Peyer's patch (tissue), 4 donors: ENCODE measurements around the gene BTG1. TPM values are rescaled to one million over a fixed set of nuclear protein-coding genes. Genes with fewer than 3 reads are reported as not detected.
"Not testable (repeated sequence)": the region's sequence is repeated elsewhere in the genome, so short reads cannot be mapped to it uniquely, and the experiment has no call there.

ENCODE experiments used
- DNase-seq, 3 donors: peaks; one replicate each; pipeline ENCODE4 v3.0.0-alpha.2; 2017 to 2019
- H3K27ac ChIP-seq, 4 donors: fragments of 200-600 bp; sonication (generic); one replicate each; pipeline ENCODE4 v1.5.1; 2016 to 2019
- H3K27me3 ChIP-seq, 2 donors: fragments of 200-600 bp; sonication (generic); one replicate each; pipeline ENCODE4 v1.5.1; 2019
- H3K36me3 ChIP-seq, 3 donors: fragments of 200-600 bp; sonication (generic); one replicate each; pipeline ENCODE4 v1.5.1; 2016 to 2019
- H3K4me1 ChIP-seq, 4 donors: fragments of 200-600 bp; sonication (generic); one replicate each; pipeline ENCODE4 v1.5.1; 2016 to 2019
- H3K4me3 ChIP-seq, 4 donors: fragments of 200-600 bp; sonication (generic); 1 replicate in 3 of 4; 2 replicates in 1 of 4; pipeline ENCODE4 v1.5.1; 2016 to 2019; ENCODE audit warnings: mild to moderate bottlenecking in 1 of 4
- H3K9me3 ChIP-seq, 4 donors: fragments of 200-600 bp; sonication (generic); one replicate each; pipeline ENCODE4 v1.5.1; 2016 to 2019; ENCODE audit warnings: mild to moderate bottlenecking in 1 of 4
- CTCF ChIP-seq, 6 experiments: fragments of 450-650 bp in 4 of 6; fragments of 200-600 bp in 2 of 6; sonication (generic) in 1 of 6; IDR thresholded peaks; one replicate each; pipeline ENCODE4 v1.5.1; 2017 to 2019; ENCODE audit warnings: antibody characterized with exemption in 6 of 6, mild to moderate bottlenecking in 3 of 6, moderate library complexity in 1 of 6
- POLR2A ChIP-seq, 2 donors: fragments of 450-650 bp; IDR thresholded peaks; one replicate each; pipeline ENCODE4 v1.5.1; 2017; ENCODE audit warnings: antibody characterized with exemption in 2 of 2, mild to moderate bottlenecking in 2 of 2, moderate library complexity in 2 of 2
- total RNA-seq, 4 donors: library from RNA; depleted of rRNA; stranded (reverse); fragments of >200 nt; gene quantifications; one replicate each; pipeline ENCODE4 v1.1.0, GENCODE V29; 2016

The BTG1 gene
- total RNA-seq, 4 donors from 2014 or later: 49.2 to 111 (median 69.2) TPM

- no peaks in the 10 kb centered on the region for H3K27me3 ChIP-seq
- TF ChIP-seq CTCF (IDR thresholded peaks at IDR 0.05) (no peak), POLR2A (IDR thresholded peaks at IDR 0.05) (no peak)
- peak overlapping the region; percentile 62 to 96 (median 88) for H3K4me3 ChIP-seq
- H3K27ac ChIP-seq: peak overlapping the region; percentile 96 to 99 (median 98)
- DNase-seq: no peak
- H3K4me1 ChIP-seq: peaks cover 0 to 58% (median 14%) of the 10 kb centered on the region in 4 donors
- H3K36me3 ChIP-seq: peaks cover 0 to 12% (median 0%) of the 10 kb centered on the region in 3 donors
- H3K9me3 ChIP-seq: no peaks in the 10 kb centered on the region
These were observed 7.5 kb downstream of the BTG1 start for GRCh38 chr12:92138144-92138543.

DNA sequence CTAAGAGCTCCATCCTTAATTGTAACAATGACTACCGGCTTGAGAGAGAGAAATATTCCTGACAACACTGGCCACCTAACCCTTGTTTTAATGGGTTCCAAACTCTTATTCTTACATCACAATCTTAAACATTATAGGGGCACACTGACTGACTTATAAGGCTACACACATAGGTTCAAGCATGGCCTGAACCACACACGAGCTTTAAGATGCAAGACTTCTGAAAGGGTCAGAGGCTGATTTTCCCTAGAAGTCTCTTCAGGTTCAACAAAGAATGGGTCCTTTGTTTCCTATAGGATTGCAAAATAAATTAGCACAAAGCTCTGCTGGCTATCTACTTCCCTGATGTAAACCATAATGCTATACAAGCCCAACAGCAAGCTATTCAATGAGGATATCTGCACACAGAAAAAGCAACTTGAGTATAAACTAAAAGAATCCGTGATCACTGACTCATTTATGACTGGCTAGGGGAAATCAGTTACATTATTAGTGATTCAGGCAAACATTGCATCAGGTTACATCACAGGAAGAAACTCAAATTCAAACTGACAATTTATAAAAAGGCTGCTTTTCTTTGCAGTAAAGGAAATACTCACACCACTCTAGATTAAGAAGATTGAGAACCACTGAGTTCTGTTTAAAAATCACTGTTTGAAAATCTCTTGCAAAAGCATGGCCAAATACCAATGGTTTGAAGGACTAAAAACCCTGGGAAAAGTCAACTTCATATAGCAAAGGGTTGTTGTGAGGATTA lies 8.5 kb downstream of the BTG1 start:
- DNase-seq: no peak

GRCh38 chr12:92136026-92136730 lies 9.5 kb downstream of the BTG1 start:
- H3K27ac ChIP-seq: peak overlapping the region; percentile 43 to 99 (median 98)
- H3K27me3 ChIP-seq: no peaks in the 10 kb centered on the region
- TF ChIP-seq POLR2A (IDR thresholded peaks at IDR 0.05) (no peak), CTCF (IDR thresholded peaks at IDR 0.05) (peak in 1 of 6 experiments; percentile 1)
- DNase-seq: no peak
- peaks cover 0 to 61% (median 14%) of the 10 kb centered on the region in 4 donors for H3K4me1 ChIP-seq
- no peaks in the 10 kb centered on the region for H3K36me3 ChIP-seq
- H3K4me3 ChIP-seq: peak overlapping the region; percentile 12 to 96 (median 75)
- H3K9me3 ChIP-seq: no peaks in the 10 kb centered on the region

More for the DNA sequence above, 8.5 kb downstream of the BTG1 start:
- Histone ChIP-seq H3K27me3 (no peaks in the 10 kb centered on the region), H3K4me1 (peaks cover 0 to 61% (median 14%) of the 10 kb centered on the region in 4 donors), H3K36me3 (peaks cover 0 to 4% (median 0%) of the 10 kb centered on the region in 3 donors), H3K27ac (peak overlapping the region; percentile 43 to 99 (median 98)), H3K9me3 (no peaks in the 10 kb centered on the region), H3K4me3 (peak overlapping the region; percentile 62 to 96 (median 88))
- TF ChIP-seq POLR2A (IDR thresholded peaks at IDR 0.05) (no peak), CTCF (IDR thresholded peaks at IDR 0.05) (no peak)

GRCh38 chr12:92135541-92135940 lies 10.1 kb downstream of the BTG1 start:
- H3K36me3 ChIP-seq, DNase-seq, H3K4me3 ChIP-seq, H3K27me3 ChIP-seq, H3K9me3 ChIP-seq: not testable (repeated sequence)
- Histone ChIP-seq H3K4me1 (peaks cover 0 to 61% (median 14%) of the 10 kb centered on the region in 4 donors), H3K27ac (peak overlapping the region in 2 of 4 donors; percentile 98 to 99)

- H3K9me3 ChIP-seq: no peaks in the 10 kb centered on the region
- no peak for DNase-seq
- no peaks in the 10 kb centered on the region for H3K36me3 ChIP-seq
- H3K4me1 ChIP-seq: peaks cover 0 to 61% (median 14%) of the 10 kb centered on the region in 4 donors
- H3K4me3 ChIP-seq: peak overlapping the region in 2 of 4 donors; percentile 2 to 5
- TF ChIP-seq POLR2A (IDR thresholded peaks at IDR 0.05) (no peak), CTCF (IDR thresholded peaks at IDR 0.05) (no peak)
- no peaks in the 10 kb centered on the region for H3K27me3 ChIP-seq
- H3K27ac ChIP-seq: peak overlapping the region in 3 of 4 donors; percentile 51 to 99 (median 98)
These were observed 10.9 kb downstream of the BTG1 start for GRCh38 chr12:92134638-92135274.
